Right renal pelvis (tissue), 4 donors: ENCODE results near the gene GSKIP. TPM values are rescaled to one million over a fixed set of nuclear protein-coding genes. Genes with fewer than 3 reads are reported as not detected.
A peak's percentile ranks its signal among the peaks of the same experiment; 100 is the strongest.

Source experiments
- DNase-seq, 4 donors: peaks; one replicate each; pipeline ENCODE4 v3.0.0-alpha.2; 2013; ENCODE audit warnings: low read depth in 4 of 4, low spot score in 3 of 4, missing footprints in 1 of 4
- polyA plus RNA-seq, 4 donors: library from polyadenylated mRNA; unstranded; fragments of 120-200 nt; gene quantifications; one replicate each; pipeline ENCODE4 v1.2.1, GENCODE V29; 2013; ENCODE audit not compliant: insufficient read length in 4 of 4

Gene GSKIP
- polyA plus RNA-seq, 4 donors, result 30.1 to 35.1 (median 31.8) TPM

GRCh38 chr14:96413526-96413925 is 50.2 kb downstream of the GSKIP start:
- no peak for DNase-seq

- no peak for DNase-seq
Measured at GRCh38 chr14:96415559-96415958, 52.2 kb downstream of the GSKIP start.

- no peak for DNase-seq
Measured at GRCh38 chr14:96416292-96416691, 53.0 kb downstream of the GSKIP start.

- no peak for DNase-seq
Measured at GRCh38 chr14:96417254-96417653, 53.9 kb downstream of the GSKIP start.

GRCh38 chr14:96418075-96418474 is 54.7 kb downstream of the GSKIP start:
- no peak for DNase-seq

- DNase-seq, result no peak
Measured at GRCh38 chr14:96421236-96421635, 57.9 kb downstream of the GSKIP start.

GRCh38 chr14:96422992-96423391 is 59.7 kb downstream of the GSKIP start:
- DNase-seq, result no peak

GRCh38 chr14:96423446-96424108 is 60.3 kb downstream of the GSKIP start:
- DNase-seq, result no peak

GRCh38 chr14:96424109-96424989 is 61.0 kb downstream of the GSKIP start:
- DNase-seq, result peak; percentile 62 to 74 (median 68)

- no peak for DNase-seq
Measured at GRCh38 chr14:96434040-96434439, 70.7 kb downstream of the GSKIP start.

Other genes with a start within 250 kb of the GSKIP start
- 1 to 10 TPM; 3.2 to 3.7 (median 3.3) TPM for gene BDKRB2, start 158.7 kb upstream of the GSKIP start, polyA plus RNA-seq
- under 1 TPM in 3 of 4 donors, not detected in 1; 0.12 to 0.50 (median 0.31) TPM for gene BDKRB1, start 107.3 kb upstream of the GSKIP start, polyA plus RNA-seq
- 10 to 100 TPM; 24.4 to 31.4 (median 25.7) TPM for gene ATG2B, start 185 bp upstream of the GSKIP start, polyA plus RNA-seq
- 1 to 10 TPM; 4.9 to 6.6 (median 5.5) TPM for gene AK7, start 28.6 kb downstream of the GSKIP start, polyA plus RNA-seq
- gene PAPOLA, start 138.9 kb downstream of the GSKIP start, polyA plus RNA-seq, result 100 to 1,000 TPM; 180 to 239 (median 225) TPM